ENCODE data around the gene NPAP1. TPM values are rescaled to one million over a fixed set of nuclear protein-coding genes. Genes with fewer than 3 reads are reported as not detected.
"Not testable (repeated sequence)": the region's sequence is repeated elsewhere in the genome, so short reads cannot be mapped to it uniquely, and the experiment has no call there.

Gene NPAP1, protein sequence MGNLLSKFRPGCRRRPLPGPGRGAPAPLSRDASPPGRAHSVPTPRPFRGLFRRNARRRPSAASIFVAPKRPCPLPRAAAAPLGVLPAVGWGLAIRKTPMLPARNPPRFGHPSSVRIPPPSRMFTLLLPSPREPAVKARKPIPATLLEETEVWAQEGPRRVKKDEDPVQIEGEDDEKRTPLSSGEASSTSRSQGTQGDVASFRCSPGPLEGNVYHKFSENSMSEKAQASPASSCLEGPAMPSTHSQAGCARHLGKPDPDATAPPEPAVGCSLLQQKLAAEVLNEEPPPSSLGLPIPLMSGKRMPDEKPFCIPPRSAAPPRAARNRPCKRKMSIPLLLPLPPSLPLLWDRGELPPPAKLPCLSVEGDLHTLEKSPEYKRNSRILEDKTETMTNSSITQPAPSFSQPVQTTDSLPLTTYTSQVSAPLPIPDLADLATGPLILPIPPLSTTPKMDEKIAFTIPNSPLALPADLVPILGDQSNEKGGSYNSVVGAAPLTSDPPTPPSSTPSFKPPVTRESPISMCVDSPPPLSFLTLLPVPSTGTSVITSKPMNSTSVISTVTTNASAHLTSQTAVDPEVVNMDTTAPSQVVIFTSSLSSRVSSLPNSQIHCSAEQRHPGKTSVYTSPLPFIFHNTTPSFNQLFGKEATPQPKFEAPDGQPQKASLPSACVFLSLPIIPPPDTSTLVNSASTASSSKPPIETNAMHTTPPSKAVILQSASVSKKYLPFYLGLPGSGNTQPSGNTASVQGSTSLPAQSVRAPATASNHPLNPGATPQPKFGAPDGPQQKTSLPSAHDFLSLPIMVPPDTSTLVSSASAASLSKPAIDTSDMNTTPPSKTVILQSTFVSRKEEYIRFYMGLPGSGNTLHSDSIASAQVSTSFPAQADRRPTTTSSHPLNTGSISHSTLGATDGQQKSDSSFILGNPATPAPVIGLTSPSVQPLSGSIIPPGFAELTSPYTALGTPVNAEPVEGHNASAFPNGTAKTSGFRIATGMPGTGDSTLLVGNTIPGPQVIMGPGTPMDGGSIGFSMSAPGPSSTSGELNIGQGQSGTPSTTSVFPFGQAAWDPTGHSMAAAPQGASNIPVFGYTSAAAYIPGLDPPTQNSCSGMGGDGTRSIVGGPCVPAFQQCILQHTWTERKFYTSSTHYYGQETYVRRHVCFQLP
- polyA plus RNA-seq: under 1 TPM in 2 of 4 donors, not detected in 2; under 0.01 to 0.97 TPM
- long read RNA-seq, donor 1: 0 reads
- long read RNA-seq, donor 2: 0 reads
- long read RNA-seq, donor 3, full-length matches to known transcripts: 3 of 3 reads
- long read RNA-seq, donor 3, partial matches to known transcripts: 0 of 3 reads
- long read RNA-seq, donor 3, other reads (novel, unspliced or antisense): 0 of 3 reads
- long read RNA-seq, donor 4: 0 reads
- long read RNA-seq, donor 5, full-length matches to known transcripts: 2 of 2 reads
- long read RNA-seq, donor 5, partial matches to known transcripts: 0 of 2 reads
- long read RNA-seq, donor 5, other reads (novel, unspliced or antisense): 0 of 2 reads
- long read RNA-seq, donor 6: 0 reads
- long read RNA-seq, donor 7: 0 reads
- long read RNA-seq, donor 8: 0 reads
- long read RNA-seq, donor 9, full-length matches to known transcripts: 1 of 1 reads
- long read RNA-seq, donor 9, partial matches to known transcripts: 0 of 1 reads
- long read RNA-seq, donor 9, other reads (novel, unspliced or antisense): 0 of 1 reads
- long read RNA-seq, donor 10, full-length matches to known transcripts: 5 of 5 reads
- long read RNA-seq, donor 10, partial matches to known transcripts: 0 of 5 reads
- long read RNA-seq, donor 10, other reads (novel, unspliced or antisense): 0 of 5 reads

DNA sequence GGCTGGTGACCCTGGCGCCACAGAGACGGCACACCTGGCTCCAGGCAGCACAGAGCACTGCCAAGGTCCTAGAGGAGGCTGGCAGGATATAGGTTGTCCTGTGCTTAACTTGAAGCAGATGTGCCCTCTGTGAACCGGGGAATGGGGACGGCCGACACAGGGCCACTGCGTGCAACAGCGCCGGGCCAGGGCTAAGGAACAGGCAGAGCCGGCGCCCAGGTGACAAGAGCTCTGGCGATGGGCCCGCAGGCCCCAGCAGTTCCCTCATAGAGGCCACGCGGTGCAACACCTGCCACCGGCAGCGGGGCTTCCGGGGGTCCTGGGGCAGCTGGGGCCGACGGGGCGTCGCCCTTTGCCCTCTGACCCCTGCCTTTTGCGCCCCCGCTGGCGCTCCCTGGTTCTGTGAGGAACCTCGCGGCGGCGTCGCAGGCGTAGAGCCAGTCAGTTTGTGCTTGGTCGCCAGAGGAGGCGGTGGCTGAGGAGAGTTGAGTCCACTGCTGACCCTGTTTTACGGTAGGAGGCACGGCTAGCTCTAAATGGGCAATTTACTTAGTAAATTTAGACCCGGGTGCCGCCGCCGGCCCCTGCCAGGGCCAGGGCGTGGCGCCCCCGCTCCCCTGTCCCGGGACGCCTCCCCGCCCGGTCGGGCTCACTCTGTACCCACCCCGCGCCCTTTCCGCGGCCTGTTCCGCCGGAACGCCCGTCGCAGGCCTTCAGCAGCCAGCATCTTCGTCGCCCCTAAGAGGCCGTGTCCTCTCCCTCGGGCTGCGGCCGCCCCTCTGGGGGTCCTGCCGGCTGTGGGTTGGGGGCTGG lies at the start of gene NPAP1:
TSS of gene NPAP1 (plus strand) at position 444 of the 813 bp plus-strand sequence. CDS start at position 537, 93 bp downstream.
- no peaks in the 10 kb centered on the region for H3K36me3 ChIP-seq (ENCODE audit: control insufficient read depth in 3 of 3, insufficient read depth in 2 of 3, low read depth in 1 of 3, low read length in 3 of 3)
- DNase-seq (no peak), FAIRE-seq (no peak)
- peaks cover 2 to 25% of the 10 kb centered on the region in 2 donors for H3K9me3 ChIP-seq (ENCODE audit: control insufficient read depth in 2 of 2, insufficient read depth in 1 of 2, low read depth in 1 of 2, low read length in 1 of 2)
- H3K4me3 ChIP-seq (ENCODE audit: low read depth in 1 of 3, low read length in 3 of 3): no peak within 1 kb of the TSS
- H3K4me1 ChIP-seq (ENCODE audit: control insufficient read depth in 3 of 3, insufficient read depth in 2 of 3, low read depth in 1 of 3, low read length in 2 of 3): no peaks in the 10 kb centered on the region
- no peak within 1 kb of the TSS for H3K27ac ChIP-seq (ENCODE audit: low read depth in 1 of 3, low read length in 2 of 3)
- 90 to 95% (median 94%) methylated on average over 57 to 62 of the region's 62 CpGs for WGBS, 3 donors
- no peaks in the 10 kb centered on the region for H3K27me3 ChIP-seq (ENCODE audit: control insufficient read depth in 3 of 3, insufficient read depth in 3 of 3, low read length in 3 of 3)

DNA sequence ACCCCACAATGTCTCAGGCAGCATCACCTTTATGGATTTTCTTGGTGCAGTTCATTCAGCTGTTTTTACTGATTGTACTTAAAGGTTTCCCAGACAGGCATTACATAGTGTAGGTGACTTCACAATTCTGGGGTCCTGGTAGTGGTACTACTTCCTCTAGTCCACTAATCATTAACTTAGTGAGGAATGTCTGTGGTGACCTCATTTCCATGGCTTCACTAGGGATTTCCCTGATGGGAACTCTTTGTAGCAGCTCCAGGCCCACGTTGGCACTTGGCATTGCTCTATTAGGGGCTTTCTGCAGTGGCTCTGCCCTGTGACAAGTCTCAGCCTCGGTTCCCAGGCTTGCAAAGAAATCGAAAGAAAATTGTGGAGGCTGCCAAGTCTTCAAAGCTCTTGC lies 48.1 kb upstream of the NPAP1 start:
- no peak for FAIRE-seq
- 41 to 54% (median 51%) methylated on average over 3 of the region's 3 CpGs for WGBS, 3 donors

DNA sequence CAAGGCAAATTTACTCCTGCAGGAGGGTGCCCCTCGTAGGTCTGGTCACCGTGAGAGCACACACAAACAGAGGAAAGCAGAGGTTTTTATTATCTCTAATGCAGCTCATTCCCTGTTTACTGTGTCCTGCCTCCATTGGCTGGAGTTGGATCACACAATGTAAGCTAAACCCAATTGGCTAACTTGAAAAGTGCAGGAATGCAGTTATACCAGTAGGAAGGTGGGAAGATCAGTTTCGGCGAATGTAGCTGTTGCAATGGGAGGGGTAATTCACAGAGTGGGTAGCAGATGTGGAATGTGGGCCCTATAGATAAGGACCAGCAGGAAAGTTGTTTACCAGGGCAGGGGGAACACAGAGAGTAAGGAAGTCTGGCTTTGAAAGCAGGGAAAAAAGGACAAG lies 42.5 kb upstream of the NPAP1 start:
- Histone ChIP-seq H3K9me3 (ENCODE audit: control insufficient read depth in 2 of 2, insufficient read depth in 1 of 2, low read depth in 1 of 2, low read length in 1 of 2) (peaks cover 0 to 14% of the 10 kb centered on the region in 2 donors), H3K36me3 (ENCODE audit: control insufficient read depth in 3 of 3, insufficient read depth in 2 of 3, low read depth in 1 of 3, low read length in 3 of 3) (no peaks in the 10 kb centered on the region), H3K4me1 (ENCODE audit: control insufficient read depth in 3 of 3, insufficient read depth in 2 of 3, low read depth in 1 of 3, low read length in 2 of 3) (no peaks in the 10 kb centered on the region), H3K4me3 (ENCODE audit: low read depth in 1 of 3, low read length in 3 of 3) (no peak overlapping the region), H3K27ac (ENCODE audit: low read depth in 1 of 3, low read length in 2 of 3) (no peak overlapping the region), H3K27me3 (ENCODE audit: control insufficient read depth in 3 of 3, insufficient read depth in 3 of 3, low read length in 3 of 3) (no peaks in the 10 kb centered on the region)
- FAIRE-seq (no peak), DNase-seq (no peak)
- WGBS, 3 donors: 86 to 92% (median 89%) methylated on average over 4 of the region's 4 CpGs

More for the DNA sequence above, 48.1 kb upstream of the NPAP1 start:
- Histone ChIP-seq H3K36me3 (ENCODE audit: control insufficient read depth in 3 of 3, insufficient read depth in 2 of 3, low read depth in 1 of 3, low read length in 3 of 3) (no peaks in the 10 kb centered on the region), H3K4me1 (ENCODE audit: control insufficient read depth in 3 of 3, insufficient read depth in 2 of 3, low read depth in 1 of 3, low read length in 2 of 3) (no peaks in the 10 kb centered on the region), H3K27ac (ENCODE audit: low read depth in 1 of 3, low read length in 2 of 3) (no peak overlapping the region), H3K9me3 (ENCODE audit: control insufficient read depth in 2 of 2, insufficient read depth in 1 of 2, low read depth in 1 of 2, low read length in 1 of 2) (peaks cover 0 to 3% of the 10 kb centered on the region in 2 donors), H3K27me3 (ENCODE audit: control insufficient read depth in 3 of 3, insufficient read depth in 3 of 3, low read length in 3 of 3) (no peaks in the 10 kb centered on the region), H3K4me3 (ENCODE audit: low read depth in 1 of 3, low read length in 3 of 3) (no peak overlapping the region)
- DNase-seq: no peak

DNA sequence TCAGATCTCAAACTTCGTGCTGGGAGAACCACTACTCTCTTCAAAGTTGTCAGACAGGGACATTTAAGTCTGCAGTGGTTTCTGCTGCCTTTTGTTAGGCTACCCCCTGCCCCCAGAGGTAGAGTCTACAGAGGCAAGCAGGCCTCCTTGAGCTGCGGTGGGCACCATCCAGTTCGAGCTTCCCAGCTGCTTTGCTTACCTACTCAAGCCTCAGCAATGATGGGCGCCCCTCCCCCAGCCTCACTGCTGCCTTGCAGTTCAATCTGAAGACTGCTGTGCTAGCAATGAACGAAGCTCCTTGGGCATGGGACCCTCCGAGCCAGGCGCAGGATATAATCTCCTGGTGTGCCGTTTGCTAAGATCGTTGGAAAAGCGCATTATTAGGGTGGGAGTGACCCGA lies 36.2 kb upstream of the NPAP1 start:
- not testable (repeated sequence) for H3K4me3 ChIP-seq (ENCODE audit: low read depth in 1 of 3, low read length in 3 of 3); FAIRE-seq; H3K27me3 ChIP-seq (ENCODE audit: control insufficient read depth in 3 of 3, insufficient read depth in 3 of 3, low read length in 3 of 3); H3K9me3 ChIP-seq (ENCODE audit: control insufficient read depth in 2 of 2, insufficient read depth in 1 of 2, low read depth in 1 of 2, low read length in 1 of 2); H3K27ac ChIP-seq (ENCODE audit: low read depth in 1 of 3, low read length in 2 of 3); H3K36me3 ChIP-seq (ENCODE audit: control insufficient read depth in 3 of 3, insufficient read depth in 2 of 3, low read depth in 1 of 3, low read length in 3 of 3); DNase-seq; H3K4me1 ChIP-seq (ENCODE audit: control insufficient read depth in 3 of 3, insufficient read depth in 2 of 3, low read depth in 1 of 3, low read length in 2 of 3)
- 80 to 81% (median 81%) methylated on average over 11 of the region's 11 CpGs for WGBS, 3 donors

DNA sequence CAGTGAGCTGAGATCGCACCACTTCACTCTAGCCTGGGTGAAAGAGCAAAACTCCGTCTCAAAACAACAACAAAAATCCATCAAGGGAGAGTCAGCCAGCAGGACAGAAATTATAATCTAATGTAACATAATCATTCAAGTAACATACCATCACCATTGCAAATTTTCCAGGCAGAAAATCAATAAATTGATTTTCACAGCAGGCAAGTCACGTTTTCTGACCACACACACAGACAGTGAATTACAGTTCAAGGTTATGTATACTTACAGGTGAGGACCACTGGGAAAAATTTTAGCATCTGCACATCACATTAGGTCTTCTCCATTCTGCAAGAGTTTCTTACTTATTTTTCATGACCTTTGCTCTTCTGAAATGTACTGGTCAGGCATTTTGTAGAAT lies 29.9 kb upstream of the NPAP1 start:
- H3K9me3 ChIP-seq (ENCODE audit: control insufficient read depth in 2 of 2, insufficient read depth in 1 of 2, low read depth in 1 of 2, low read length in 1 of 2): peaks cover 1 to 6% of the 10 kb centered on the region in 2 donors
- DNase-seq (no peak), FAIRE-seq (no peak)
- no peak overlapping the region for H3K4me3 ChIP-seq (ENCODE audit: low read depth in 1 of 3, low read length in 3 of 3)
- no peaks in the 10 kb centered on the region for H3K4me1 ChIP-seq (ENCODE audit: control insufficient read depth in 3 of 3, insufficient read depth in 2 of 3, low read depth in 1 of 3, low read length in 2 of 3)
- peaks cover 0 to 2% (median 0%) of the 10 kb centered on the region in 3 donors for H3K36me3 ChIP-seq (ENCODE audit: control insufficient read depth in 3 of 3, insufficient read depth in 2 of 3, low read depth in 1 of 3, low read length in 3 of 3)
- no peaks in the 10 kb centered on the region for H3K27me3 ChIP-seq (ENCODE audit: control insufficient read depth in 3 of 3, insufficient read depth in 3 of 3, low read length in 3 of 3)
- 54 to 67% (median 60%) methylated on average over 3 of the region's 3 CpGs for WGBS, 3 donors
- H3K27ac ChIP-seq (ENCODE audit: low read depth in 1 of 3, low read length in 2 of 3): no peak overlapping the region

DNA sequence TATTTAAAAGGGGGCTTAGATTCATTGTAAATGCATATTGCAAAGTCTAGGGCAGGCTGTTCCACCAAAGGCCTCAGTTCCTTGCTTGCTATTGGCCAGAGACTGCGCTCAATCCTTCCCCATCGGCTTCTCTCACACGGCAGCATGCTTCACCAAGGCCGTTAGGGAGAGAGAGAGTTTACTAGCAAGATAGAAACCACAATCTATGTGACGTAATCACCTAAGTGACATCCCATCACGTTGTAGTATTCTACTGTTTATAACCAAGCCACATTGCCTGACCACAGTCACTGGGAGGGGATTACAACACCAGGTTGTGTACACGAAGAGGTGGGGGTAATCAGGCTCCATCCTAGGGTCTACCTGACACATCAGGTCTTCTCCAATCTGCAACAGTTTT lies 16.0 kb upstream of the NPAP1 start:
- Histone ChIP-seq H3K4me3 (ENCODE audit: low read depth in 1 of 3, low read length in 3 of 3) (no peak overlapping the region), H3K27ac (ENCODE audit: low read depth in 1 of 3, low read length in 2 of 3) (no peak overlapping the region), H3K27me3 (ENCODE audit: control insufficient read depth in 3 of 3, insufficient read depth in 3 of 3, low read length in 3 of 3) (no peaks in the 10 kb centered on the region), H3K9me3 (ENCODE audit: control insufficient read depth in 2 of 2, insufficient read depth in 1 of 2, low read depth in 1 of 2, low read length in 1 of 2) (no peaks in the 10 kb centered on the region), H3K36me3 (ENCODE audit: control insufficient read depth in 3 of 3, insufficient read depth in 2 of 3, low read depth in 1 of 3, low read length in 3 of 3) (no peaks in the 10 kb centered on the region), H3K4me1 (ENCODE audit: control insufficient read depth in 3 of 3, insufficient read depth in 2 of 3, low read depth in 1 of 3, low read length in 2 of 3) (no peaks in the 10 kb centered on the region)
- 66 to 70% (median 67%) methylated on average over 7 of the region's 7 CpGs for WGBS, 3 donors
- DNase-seq (no peak), FAIRE-seq (no peak)

DNA sequence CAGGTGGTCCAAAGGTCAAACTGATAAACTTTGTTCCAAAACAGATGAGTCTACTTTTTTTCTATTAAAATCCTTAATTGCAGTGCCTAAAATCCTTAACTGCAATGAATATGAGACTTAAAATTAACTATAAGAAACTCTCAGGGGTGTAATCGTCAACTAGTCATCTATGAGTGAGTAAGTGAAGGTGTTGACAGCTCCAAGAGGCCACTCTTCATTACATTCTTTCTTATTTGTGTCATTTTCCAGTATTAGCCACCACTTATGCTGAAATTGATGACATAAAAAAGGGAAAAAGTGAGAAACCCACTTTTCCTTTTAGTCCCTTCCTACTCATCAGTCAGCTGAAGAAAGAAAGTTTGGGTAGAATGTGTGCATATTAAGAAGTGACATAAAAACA lies 12.6 kb upstream of the NPAP1 start:
- Histone ChIP-seq H3K4me3 (ENCODE audit: low read depth in 1 of 3, low read length in 3 of 3) (no peak overlapping the region), H3K36me3 (ENCODE audit: control insufficient read depth in 3 of 3, insufficient read depth in 2 of 3, low read depth in 1 of 3, low read length in 3 of 3) (no peaks in the 10 kb centered on the region), H3K9me3 (ENCODE audit: control insufficient read depth in 2 of 2, insufficient read depth in 1 of 2, low read depth in 1 of 2, low read length in 1 of 2) (peaks cover 0 to 5% of the 10 kb centered on the region in 2 donors), H3K27me3 (ENCODE audit: control insufficient read depth in 3 of 3, insufficient read depth in 3 of 3, low read length in 3 of 3) (no peaks in the 10 kb centered on the region), H3K4me1 (ENCODE audit: control insufficient read depth in 3 of 3, insufficient read depth in 2 of 3, low read depth in 1 of 3, low read length in 2 of 3) (no peaks in the 10 kb centered on the region), H3K27ac (ENCODE audit: low read depth in 1 of 3, low read length in 2 of 3) (no peak overlapping the region)
- WGBS, 3 donors: 42 to 45% (median 43%) methylated on average over 1 of the region's 1 CpG
- DNase-seq: no peak
- no peak for FAIRE-seq
